ENCODE measurements around the gene POR. TPM values are rescaled to one million over a fixed set of nuclear protein-coding genes. Genes with fewer than 3 reads are reported as not detected.
"Not testable (repeated sequence)": the region's sequence is repeated elsewhere in the genome, so short reads cannot be mapped to it uniquely, and the experiment has no call there.

The POR gene
- total and polyA plus RNA-seq, 2 of the 13 experiments (the other 11 are each of a cell fraction or from before 2014, with no cell fraction given), result 145 to 266 TPM

DNA sequence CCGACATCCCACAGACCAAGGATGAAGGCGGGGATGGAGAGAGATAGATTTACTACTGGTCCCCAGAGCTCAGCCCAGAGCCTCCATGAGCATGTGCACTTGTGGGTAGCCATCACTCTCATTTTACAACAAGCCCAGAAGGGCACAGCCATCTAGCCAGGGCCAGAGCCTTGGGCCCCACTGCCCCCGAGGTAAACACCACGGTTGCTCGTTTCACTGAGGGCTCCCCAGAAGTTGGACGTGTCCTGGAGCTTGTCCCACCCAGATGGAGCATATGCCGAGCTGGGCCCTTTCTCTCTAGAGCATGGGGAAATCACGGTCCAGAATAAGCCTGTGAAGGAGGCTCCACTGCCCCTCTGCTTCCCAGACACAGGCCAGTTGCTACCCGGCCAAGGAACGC lies 88.4 kb downstream of the POR start:
- TF ChIP-seq, protein P1, sequence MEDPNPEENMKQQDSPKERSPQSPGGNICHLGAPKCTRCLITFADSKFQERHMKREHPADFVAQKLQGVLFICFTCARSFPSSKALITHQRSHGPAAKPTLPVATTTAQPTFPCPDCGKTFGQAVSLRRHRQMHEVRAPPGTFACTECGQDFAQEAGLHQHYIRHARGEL (CRISPR knock-in tag; IDR thresholded peaks at IDR 0.05), result no peak
- TF ChIP-seq ZNF619 (CRISPR knock-in tag; IDR thresholded peaks at IDR 0.05), result no peak
- TF ChIP-seq CHCHD3 (CRISPR knock-in tag; IDR thresholded peaks at IDR 0.05), result no peak
- TF ChIP-seq, protein P2, sequence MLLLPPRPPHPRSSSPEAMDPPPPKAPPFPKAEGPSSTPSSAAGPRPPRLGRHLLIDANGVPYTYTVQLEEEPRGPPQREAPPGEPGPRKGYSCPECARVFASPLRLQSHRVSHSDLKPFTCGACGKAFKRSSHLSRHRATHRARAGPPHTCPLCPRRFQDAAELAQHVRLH (CRISPR knock-in tag; IDR thresholded peaks at IDR 0.05; ENCODE audit: borderline replicate concordance, low read depth), result no peak
- no peak for TF ChIP-seq ZNF546 (CRISPR knock-in tag; conservative IDR thresholded peaks at IDR 0.05)
- no peak for TF ChIP-seq STAG1 (CRISPR knock-in tag; IDR thresholded peaks at IDR 0.05)
- TF ChIP-seq FOXK2 (IDR thresholded peaks at IDR 0.05), result no peak
- TF ChIP-seq, protein P3, sequence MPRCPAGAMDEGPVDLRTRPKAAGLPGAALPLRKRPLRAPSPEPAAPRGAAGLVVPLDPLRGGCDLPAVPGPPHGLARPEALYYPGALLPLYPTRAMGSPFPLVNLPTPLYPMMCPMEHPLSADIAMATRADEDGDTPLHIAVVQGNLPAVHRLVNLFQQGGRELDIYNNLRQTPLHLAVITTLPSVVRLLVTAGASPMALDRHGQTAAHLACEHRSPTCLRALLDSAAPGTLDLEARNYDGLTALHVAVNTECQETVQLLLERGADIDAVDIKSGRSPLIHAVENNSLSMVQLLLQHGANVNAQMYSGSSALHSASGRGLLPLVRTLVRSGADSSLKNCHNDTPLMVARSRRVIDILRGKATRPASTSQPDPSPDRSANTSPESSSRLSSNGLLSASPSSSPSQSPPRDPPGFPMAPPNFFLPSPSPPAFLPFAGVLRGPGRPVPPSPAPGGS (CRISPR knock-in tag; IDR thresholded peaks at IDR 0.05), result no peak
- Histone ChIP-seq H3K9ac (ENCODE audit: insufficient read depth, low read depth, low read length) (no peak overlapping the region), H4K20me1 (ENCODE audit: insufficient read depth, low read length) (no peaks in the 10 kb centered on the region), H3K4me1 (ENCODE audit: insufficient read depth, low read length) (no peaks in the 10 kb centered on the region), H3K36me3 (replicated peaks in 1 of 2; ENCODE audit: control insufficient read depth in 1 of 2, insufficient read depth in 2 of 2, low read length in 2 of 2) (peaks cover 4 to 32% of the 10 kb centered on the region in 2 experiments; a peak in 4 of 5 replicates), H2AFZ (ENCODE audit: low read length) (no peak overlapping the region), H3K4me2 (ENCODE audit: low read depth, low read length) (no peak overlapping the region), H3K27ac (ENCODE audit: extremely low read length, insufficient read depth, low read length) (no peak overlapping the region), H3K27me3 (ENCODE audit: control insufficient read depth in 1 of 2, insufficient read depth in 2 of 2, low read length in 2 of 2) (no peaks in the 10 kb centered on the region), H3K9me3 (ENCODE audit: low read length) (no peaks in the 10 kb centered on the region), H3K79me2 (ENCODE audit: insufficient read depth, low read length) (no peaks in the 10 kb centered on the region), H3K4me3 (replicated peaks in 1 of 3; ENCODE audit: insufficient read depth in 1 of 3, low read depth in 2 of 3, low read length in 3 of 3) (no peak overlapping the region)
- ChIA-PET POLR2A (no interaction called here), CTCF (ENCODE audit: low intra/inter-chr PET ratio, low total read pairs) (no interaction called here)
- in situ Hi-C loops (cut with HindIII; ENCODE audit: extremely low pct_ligation_motif_present, low pct_unique_long_range_greater_than_20kb) (no loop called here), intact Hi-C loops (cut with micrococcal nuclease; ENCODE audit: unreplicated experiment) (no loop called here)
- DNase-seq (ENCODE audit: low spot score) (no peak), FAIRE-seq (no peak), ATAC-seq (no peak)
- 98% methylated on average over 9 of the region's 10 CpGs for WGBS (ENCODE audit: low lambda C conversion rate)
- BruUV-seq (replicated peaks), result no TSS peak

DNA sequence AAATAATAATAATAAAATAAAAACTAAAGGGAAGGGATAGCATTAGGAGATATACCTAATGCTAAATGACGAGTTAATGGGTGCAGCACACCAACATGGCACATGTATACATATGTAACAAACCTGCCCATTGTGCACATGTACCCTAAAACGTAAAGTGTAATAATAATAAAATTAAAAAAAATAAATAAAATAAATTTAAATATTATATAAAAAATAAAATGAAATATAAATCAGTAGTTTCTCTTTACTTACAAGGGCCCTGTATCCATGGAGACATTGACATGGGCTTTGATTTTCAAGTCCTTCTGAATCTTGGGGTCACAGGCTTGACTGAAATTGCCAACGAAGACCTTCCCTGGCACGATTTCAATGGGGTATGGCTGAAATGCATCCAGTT lies 90.0 kb downstream of the POR start:
- 100% methylated on average over 4 of the region's 4 CpGs for WGBS (ENCODE audit: low lambda C conversion rate)
- CTCF ChIA-PET (ENCODE audit: low intra/inter-chr PET ratio, low total read pairs), result not testable (repeated sequence)

More for the DNA sequence above, 90.0 kb downstream of the POR start:
- ATAC-seq; H4K20me1 ChIP-seq (ENCODE audit: insufficient read depth, low read length); H3K27me3 ChIP-seq (ENCODE audit: control insufficient read depth in 1 of 2, insufficient read depth in 2 of 2, low read length in 2 of 2); intact Hi-C loops (cut with micrococcal nuclease; ENCODE audit: unreplicated experiment); in situ Hi-C loops (cut with HindIII; ENCODE audit: extremely low pct_ligation_motif_present, low pct_unique_long_range_greater_than_20kb); BruUV-seq (replicated peaks); H3K4me3 ChIP-seq (replicated peaks in 1 of 3; ENCODE audit: insufficient read depth in 1 of 3, low read depth in 2 of 3, low read length in 3 of 3); H3K4me2 ChIP-seq (ENCODE audit: low read depth, low read length); H3K79me2 ChIP-seq (ENCODE audit: insufficient read depth, low read length); H2AFZ ChIP-seq (ENCODE audit: low read length); H3K9ac ChIP-seq (ENCODE audit: insufficient read depth, low read depth, low read length); DNase-seq (ENCODE audit: low spot score); H3K27ac ChIP-seq (ENCODE audit: extremely low read length, insufficient read depth, low read length); H3K9me3 ChIP-seq (ENCODE audit: low read length); H3K4me1 ChIP-seq (ENCODE audit: insufficient read depth, low read length); POLR2A ChIA-PET; FAIRE-seq: not testable (repeated sequence)
- peaks cover 4 to 32% of the 10 kb centered on the region in 2 experiments; a peak in 4 of 5 replicates for H3K36me3 ChIP-seq (replicated peaks in 1 of 2; ENCODE audit: control insufficient read depth in 1 of 2, insufficient read depth in 2 of 2, low read length in 2 of 2)
